CD4-positive, alpha-beta memory T cell (primary cell): ENCODE measurements around the gene TMEM175. TPM values are rescaled to one million over a fixed set of nuclear protein-coding genes. Genes with fewer than 3 reads are reported as not detected.

Experiments
- CTCF ChIA-PET: fragments of 350-600 bp; sonication (Branson Sonifier 250); formaldehyde crosslinking; loops from one replicate; lab custom pipeline; 2021; ENCODE audit warnings: inconsistent platforms; ENCODE audit not compliant: partially characterized antibody; lab: Charles Lee
- POLR2A ChIA-PET: fragments of 350-600 bp; sonication (Branson Sonifier 250); formaldehyde crosslinking; loops from one replicate; lab custom pipeline; 2021; ENCODE audit not compliant: partially characterized antibody; lab: Charles Lee
- DNase-seq, 5 donors: peaks; one replicate each; pipeline versions ENCODE4 v3.0.0 to v3.0.0-alpha.2; 2020 to 2022; ENCODE audit warnings: mixed read lengths in 1 of 5
- H3K27ac ChIP-seq: one replicate; pipeline ENCODE4 v1.7.0; 2013; ENCODE audit warnings: low read depth, low read length
- H3K27me3 ChIP-seq: 2 replicates; pipeline ENCODE4 v1.7.0; 2013; ENCODE audit warnings: mild to moderate bottlenecking, low read length, moderate library complexity; ENCODE audit not compliant: insufficient read depth
- H3K36me3 ChIP-seq: 2 replicates; pipeline ENCODE4 v1.7.0; 2013; ENCODE audit warnings: mild to moderate bottlenecking, low read length, moderate library complexity; ENCODE audit not compliant: insufficient read depth
- H3K4me1 ChIP-seq: 2 replicates; pipeline ENCODE4 v1.7.0; 2013; ENCODE audit warnings: mild to moderate bottlenecking, low read length, moderate library complexity; ENCODE audit not compliant: insufficient read depth
- H3K4me3 ChIP-seq, 2 donors: one replicate each; pipeline ENCODE4 v1.7.0; 2013; ENCODE audit warnings: low read length in 2 of 2, mild to moderate bottlenecking in 1 of 2
- H3K9me3 ChIP-seq, 2 donors: one replicate each; pipeline ENCODE4 v1.7.0; 2013; ENCODE audit warnings: low read length in 2 of 2, control low read depth in 1 of 2; ENCODE audit not compliant: control insufficient read depth in 1 of 2
- H3K27ac Mint-ChIP-seq, 7 donors: one replicate each; pipeline ENCODE4 v1.8.0; 2020 to 2021; ENCODE audit warnings: mixed read lengths in 7 of 7, mild to moderate bottlenecking in 6 of 7, inconsistent platforms in 3 of 7, moderate library complexity in 3 of 7
- H3K27me3 Mint-ChIP-seq, 2 donors: one replicate each; pipeline ENCODE4 v1.8.0; 2020 to 2021; ENCODE audit warnings: mixed read lengths in 2 of 2
- H3K36me3 Mint-ChIP-seq, 2 donors: one replicate each; pipeline ENCODE4 v1.8.0; 2020 to 2021; ENCODE audit warnings: mixed read lengths in 2 of 2, inconsistent platforms in 1 of 2, mild to moderate bottlenecking in 1 of 2
- H3K4me1 Mint-ChIP-seq, 4 donors: one replicate each; pipeline ENCODE4 v1.8.0; 2020 to 2021; ENCODE audit warnings: mixed read lengths in 4 of 4, mild to moderate bottlenecking in 1 of 4
- H3K4me3 Mint-ChIP-seq, 8 donors: one replicate each; pipeline ENCODE4 v1.8.0; 2020 to 2021; ENCODE audit warnings: mixed read lengths in 8 of 8, mild to moderate bottlenecking in 7 of 8, moderate library complexity in 6 of 8, inconsistent platforms in 3 of 8
- H3K9me3 Mint-ChIP-seq, 8 donors: one replicate each; pipeline ENCODE4 v1.8.0; 2020 to 2021; ENCODE audit warnings: mixed read lengths in 8 of 8, mild to moderate bottlenecking in 5 of 8, inconsistent platforms in 3 of 8, moderate library complexity in 1 of 8
- intact Hi-C: fragments of 100-400 bp; cut with micrococcal nuclease; formaldehyde crosslinking; loops from one replicate; pipeline ENCODE4 v1.15.1; 2023
- polyA plus RNA-seq, 2 donors: library from polyadenylated mRNA; unstranded; fragments of 300-500 nt; fragmentation: Illumina TruSeq; gene quantifications; one replicate each; pipeline ENCODE4 v1.2.3, GENCODE V29; 2021
- total RNA-seq, 2 experiments: library from RNA; stranded (reverse); gene quantifications; one replicate each; pipeline ENCODE4 v1.2.3, GENCODE V29; 2021

TMEM175 gene
- total and polyA plus RNA-seq, 4 experiments from 2014 or later: 11.5 to 52.3 (median 31.3) TPM

GRCh38 chr4:900073-900472 lies 32.2 kb upstream of the TMEM175 start:
- H3K27ac ChIP-seq: no peak overlapping the region
- H3K36me3 ChIP-seq: peaks cover 25% of the 10 kb centered on the region
- ChIA-PET POLR2A (no interaction called here), CTCF (no interaction called here)
- H3K4me3 ChIP-seq: no peak overlapping the region
- H3K27me3 ChIP-seq: no peaks in the 10 kb centered on the region
- H3K9me3 Mint-ChIP-seq: peaks cover 0 to 2% (median 0%) of the 10 kb centered on the region in 8 donors
- no peaks in the 10 kb centered on the region for H3K9me3 ChIP-seq
- intact Hi-C loops: no loop called here
- no peak overlapping the region for H3K4me3 Mint-ChIP-seq
- no peaks in the 10 kb centered on the region for H3K27me3 Mint-ChIP-seq
- H3K36me3 Mint-ChIP-seq: peaks cover 26 to 45% of the 10 kb centered on the region in 2 donors
- H3K27ac Mint-ChIP-seq: no peak overlapping the region
- peaks cover 0 to 11% (median 5%) of the 10 kb centered on the region in 4 donors for H3K4me1 Mint-ChIP-seq
- DNase-seq: no peak
- no peaks in the 10 kb centered on the region for H3K4me1 ChIP-seq

GRCh38 chr4:900721-901120 lies 31.5 kb upstream of the TMEM175 start:
- intact Hi-C loops: no loop called here
- H3K4me3 ChIP-seq: no peak overlapping the region
- Mint-ChIP-seq H3K27ac (peak overlapping the region in 1 of 7 donors; percentile 32), H3K9me3 (peaks cover 0 to 2% (median 0%) of the 10 kb centered on the region in 8 donors), H3K36me3 (peaks cover 30 to 43% of the 10 kb centered on the region in 2 donors), H3K27me3 (no peaks in the 10 kb centered on the region), H3K4me3 (no peak overlapping the region), H3K4me1 (peaks cover 0 to 11% (median 5%) of the 10 kb centered on the region in 4 donors)
- H3K27ac ChIP-seq: no peak overlapping the region
- H3K27me3 ChIP-seq: no peaks in the 10 kb centered on the region
- H3K36me3 ChIP-seq: peaks cover 18% of the 10 kb centered on the region
- H3K4me1 ChIP-seq: no peaks in the 10 kb centered on the region
- POLR2A ChIA-PET: no interaction called here
- CTCF ChIA-PET: no interaction called here
- H3K9me3 ChIP-seq: no peaks in the 10 kb centered on the region
- DNase-seq: no peak

- POLR2A ChIA-PET: no interaction called here
- Mint-ChIP-seq H3K27me3 (no peaks in the 10 kb centered on the region), H3K4me3 (no peak overlapping the region), H3K9me3 (peaks cover 0 to 2% (median 0%) of the 10 kb centered on the region in 8 donors), H3K4me1 (peaks cover 0 to 11% (median 5%) of the 10 kb centered on the region in 4 donors), H3K27ac (no peak overlapping the region), H3K36me3 (peaks cover 32 to 45% of the 10 kb centered on the region in 2 donors)
- H3K27ac ChIP-seq: no peak overlapping the region
- intact Hi-C loops: no loop called here
- no peaks in the 10 kb centered on the region for H3K9me3 ChIP-seq
- DNase-seq: no peak
- CTCF ChIA-PET: no interaction called here
- no peak overlapping the region for H3K4me3 ChIP-seq
- H3K4me1 ChIP-seq: no peaks in the 10 kb centered on the region
- H3K27me3 ChIP-seq: no peaks in the 10 kb centered on the region
- peaks cover 15% of the 10 kb centered on the region for H3K36me3 ChIP-seq
Observed at GRCh38 chr4:901192-901910, 30.9 kb upstream of the TMEM175 start.

- Mint-ChIP-seq H3K27me3 (no peaks in the 10 kb centered on the region), H3K27ac (peak overlapping the region in 1 of 7 donors; percentile 8), H3K4me3 (no peak overlapping the region), H3K4me1 (peaks cover 0 to 11% (median 6%) of the 10 kb centered on the region in 4 donors), H3K9me3 (no peaks in the 10 kb centered on the region), H3K36me3 (peaks cover 25 to 37% of the 10 kb centered on the region in 2 donors)
- Histone ChIP-seq H3K4me1 (no peaks in the 10 kb centered on the region), H3K27ac (no peak overlapping the region), H3K4me3 (no peak overlapping the region), H3K27me3 (no peaks in the 10 kb centered on the region), H3K9me3 (no peaks in the 10 kb centered on the region), H3K36me3 (peaks cover 5% of the 10 kb centered on the region)
- ChIA-PET CTCF (no interaction called here), POLR2A (no interaction called here)
- intact Hi-C loops: no loop called here
- no peak for DNase-seq
Observed at GRCh38 chr4:903066-904046, 28.9 kb upstream of the TMEM175 start.

- H3K27ac ChIP-seq: no peak overlapping the region
- Mint-ChIP-seq H3K27me3 (no peaks in the 10 kb centered on the region), H3K4me3 (no peak overlapping the region), H3K9me3 (no peaks in the 10 kb centered on the region), H3K27ac (peak overlapping the region in 3 of 7 donors; percentile 16 to 66 (median 42)), H3K4me1 (peaks cover 0 to 7% (median 3%) of the 10 kb centered on the region in 4 donors), H3K36me3 (peaks cover 23 to 31% of the 10 kb centered on the region in 2 donors)
- POLR2A ChIA-PET: no interaction called here
- H3K36me3 ChIP-seq: peaks cover 12% of the 10 kb centered on the region
- intact Hi-C loops: no loop called here
- no peaks in the 10 kb centered on the region for H3K4me1 ChIP-seq
- CTCF ChIA-PET: no interaction called here
- no peak overlapping the region for H3K4me3 ChIP-seq
- DNase-seq: no peak
- H3K27me3 ChIP-seq: no peaks in the 10 kb centered on the region
- no peaks in the 10 kb centered on the region for H3K9me3 ChIP-seq
Observed at GRCh38 chr4:905485-906338, 26.5 kb upstream of the TMEM175 start.

- Histone ChIP-seq H3K4me3 (no peak overlapping the region), H3K27ac (no peak overlapping the region), H3K27me3 (no peaks in the 10 kb centered on the region), H3K9me3 (no peaks in the 10 kb centered on the region), H3K36me3 (peaks cover 20% of the 10 kb centered on the region), H3K4me1 (no peaks in the 10 kb centered on the region)
- Mint-ChIP-seq H3K27ac (peak overlapping the region in 4 of 7 donors; percentile 15 to 70 (median 51)), H3K4me1 (peaks cover 0 to 7% (median 3%) of the 10 kb centered on the region in 4 donors), H3K27me3 (no peaks in the 10 kb centered on the region), H3K4me3 (no peak overlapping the region), H3K36me3 (peaks cover 23 to 38% of the 10 kb centered on the region in 2 donors), H3K9me3 (no peaks in the 10 kb centered on the region)
- intact Hi-C loops: no loop called here
- POLR2A ChIA-PET: no interaction called here
- CTCF ChIA-PET: no interaction called here
- DNase-seq: no peak
Observed at GRCh38 chr4:906339-907102, 25.7 kb upstream of the TMEM175 start.
